Heart right ventricle (tissue), 16 donors: ENCODE measurements around the gene GPR85. TPM values are rescaled to one million over a fixed set of nuclear protein-coding genes. Genes with fewer than 3 reads are reported as not detected.

Experiments
- ATAC-seq, 8 donors: fragments of 200-7000 bp; cut with Tn5 transposase; one replicate each; pipeline ENCODE4 v1.9.1; 2020; ENCODE audit warnings: mild to moderate bottlenecking in 8 of 8, moderate library complexity in 8 of 8, moderate number of reproducible peaks in 1 of 8
- DNase-seq, 2 donors: peaks; one replicate each; pipeline ENCODE4 v3.0.0-alpha.2; 2020
- H3K27ac ChIP-seq, 10 donors: fragments of 200-600 bp; sonication (generic) in 2 of 10; one replicate each; pipeline versions ENCODE4 v1.5.0 to v1.8.0; 2020 to 2022; ENCODE audit warnings: mild to moderate bottlenecking in 3 of 10
- H3K27me3 ChIP-seq, 7 donors: fragments of 200-600 bp; one replicate each; pipeline ENCODE4 v1.8.0; 2021 to 2022; ENCODE audit warnings: mild to moderate bottlenecking in 2 of 7
- H3K36me3 ChIP-seq, 9 donors: fragments of 200-600 bp; sonication (generic) in 1 of 9; one replicate each; pipeline versions ENCODE4 v1.5.0 to v1.8.0; 2020 to 2022; ENCODE audit warnings: mild to moderate bottlenecking in 2 of 9
- H3K4me1 ChIP-seq, 9 donors: fragments of 200-600 bp; sonication (generic) in 1 of 9; one replicate each; pipeline versions ENCODE4 v1.5.0 to v1.8.0; 2020 to 2022; ENCODE audit warnings: mild to moderate bottlenecking in 4 of 9
- H3K4me3 ChIP-seq, 10 donors: fragments of 200-600 bp; sonication (generic) in 2 of 10; one replicate each; pipeline versions ENCODE4 v1.5.0 to v1.8.0; 2020 to 2022; ENCODE audit warnings: mild to moderate bottlenecking in 7 of 10, moderate library complexity in 2 of 10
- H3K9me3 ChIP-seq, 11 donors: fragments of 200-600 bp in 10 of 11; sonication (generic) in 2 of 11; one replicate each; pipeline versions ENCODE4 v1.5.0 to v1.8.0; 2013 to 2022; ENCODE audit warnings: mild to moderate bottlenecking in 2 of 11, control low read depth in 1 of 11, moderate library complexity in 1 of 11
- WGBS, 2 donors: extraction: QIAGEN DNeasy Blood & Tissue Kit; methylation state at CpG; one replicate each; pipeline ENCODE4 v1.1.7; 2013; ENCODE audit warnings: inconsistent platforms in 1 of 2; 5-methylcytosine and 5-hydroxymethylcytosine counted together
- intact Hi-C, 10 donors: fragments of 100-400 bp; cut with DNase I; formaldehyde crosslinking; loops; one replicate each; pipeline versions ENCODE4 v1.11.1 to v1.14.2; 2022
- polyA plus RNA-seq, 2 donors: library from polyadenylated mRNA; stranded (reverse); fragments of 200-250 nt; gene quantifications; one replicate each; pipeline ENCODE4 v1.2.3, GENCODE V29; 2013
- total RNA-seq, 10 donors: library from RNA; stranded (reverse); fragmentation: NEBNext Ultra II Directional in 3 of 10; extraction: Animal tissue kit (Norgen Biotek cat#: 25700) in 3 of 10; gene quantifications; one replicate each; pipeline versions ENCODE4 v1.2.1 to v1.2.4, GENCODE V29; 2021 to 2023
- TF ChIP-seq, protein P1 (sequence below), 9 donors: fragments of 200-600 bp; sonication (generic) in 2 of 9; IDR thresholded peaks; one replicate each; pipeline versions ENCODE4 v1.5.0 to v1.8.0; 2021 to 2022; ENCODE audit warnings: antibody characterized with exemption in 9 of 9, mild to moderate bottlenecking in 5 of 9, moderate library complexity in 1 of 9
- donor health status: Arrhythmogenic right ventricular cardiomyopathy.
- donor health status: ischemic (EF 13 %, LVEDD 7.1; RV severe dilation, severe dysfunction).
- donor health status: healthy with polysubstance abuse.
- donor health status: DM: no; HTN: yes; CAD: no.
- donor health status: DM: no; HTN: no; CAD: no.
- donor health status: ischemic (EF 25% LVEDD 6.9; RV normal size, moderate dysfunction).
- donor health status: ischemic (EF 25% LVEDD 5.7; RV mildly dilated, moderate dysfunction).
- donor health status: healthy.
- donor health status: DM: yes; HTN: yes; CAD: no.
- donor health status: Ischemic cardiomyopathy.
- donor health status: ischemic (EF 35%, LVEDD 5.7; RV mildly dilated, moderate dysfunction).
- donor health status: nonischemic (EF 11% LVEDD 7.7; RV severe dilation, severe dysfunction).
- donor health status: DM: yes; HTN: yes; CAD: no.
- donor health status: PGD.
- donor health status: ischemic (EF 29% LVEDD 5.4; RV normal size, mild dysfunction).
- donor health status: nonischemic (EF 23%, LVEDD 6.1; RV moderate dilation, normal function).

Gene GPR85
- total and polyA plus RNA-seq, 12 donors: 0.15 to 4.5 (median 0.94) TPM

DNA sequence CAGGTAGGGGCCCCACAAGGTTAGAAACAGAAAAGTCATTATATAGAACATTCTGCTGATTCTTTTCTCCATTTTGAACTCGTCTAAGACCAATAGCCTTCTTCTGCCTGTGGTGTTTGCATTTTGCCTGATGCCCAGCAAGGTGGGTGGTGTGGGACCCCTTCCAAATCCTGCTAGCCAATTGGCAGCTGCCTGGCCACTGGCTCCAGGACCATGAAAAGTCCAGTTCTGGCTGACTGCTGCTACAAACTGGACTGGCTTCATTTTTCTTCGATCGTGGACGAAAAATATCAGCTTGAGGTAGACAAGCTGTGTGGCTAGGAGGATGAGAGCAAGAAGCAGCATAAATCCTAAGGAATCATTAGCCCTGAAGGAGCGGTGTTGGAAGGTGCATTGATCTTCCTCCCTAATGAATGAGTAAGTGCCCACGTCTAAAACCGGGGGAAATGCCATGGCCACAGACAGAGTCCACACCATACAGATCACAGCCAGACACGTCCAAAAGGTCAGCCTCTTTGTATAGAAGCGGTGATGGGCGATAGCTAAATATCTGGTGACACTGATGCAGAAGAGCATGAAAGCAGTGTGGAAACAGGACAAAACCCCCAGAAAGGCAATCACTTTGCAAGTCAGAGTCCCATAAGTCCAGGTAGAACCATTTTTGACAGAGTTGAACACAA is 2.7 kb downstream of the GPR85 start:
- Histone ChIP-seq H3K27ac (no peak overlapping the region), H3K27me3 (peaks cover 0 to 39% (median 0%) of the 10 kb centered on the region in 7 donors), H3K36me3 (no peaks in the 10 kb centered on the region), H3K9me3 (no peaks in the 10 kb centered on the region), H3K4me1 (peaks cover 0 to 13% (median 0%) of the 10 kb centered on the region in 9 donors), H3K4me3 (no peak overlapping the region)
- TF ChIP-seq, protein P1, sequence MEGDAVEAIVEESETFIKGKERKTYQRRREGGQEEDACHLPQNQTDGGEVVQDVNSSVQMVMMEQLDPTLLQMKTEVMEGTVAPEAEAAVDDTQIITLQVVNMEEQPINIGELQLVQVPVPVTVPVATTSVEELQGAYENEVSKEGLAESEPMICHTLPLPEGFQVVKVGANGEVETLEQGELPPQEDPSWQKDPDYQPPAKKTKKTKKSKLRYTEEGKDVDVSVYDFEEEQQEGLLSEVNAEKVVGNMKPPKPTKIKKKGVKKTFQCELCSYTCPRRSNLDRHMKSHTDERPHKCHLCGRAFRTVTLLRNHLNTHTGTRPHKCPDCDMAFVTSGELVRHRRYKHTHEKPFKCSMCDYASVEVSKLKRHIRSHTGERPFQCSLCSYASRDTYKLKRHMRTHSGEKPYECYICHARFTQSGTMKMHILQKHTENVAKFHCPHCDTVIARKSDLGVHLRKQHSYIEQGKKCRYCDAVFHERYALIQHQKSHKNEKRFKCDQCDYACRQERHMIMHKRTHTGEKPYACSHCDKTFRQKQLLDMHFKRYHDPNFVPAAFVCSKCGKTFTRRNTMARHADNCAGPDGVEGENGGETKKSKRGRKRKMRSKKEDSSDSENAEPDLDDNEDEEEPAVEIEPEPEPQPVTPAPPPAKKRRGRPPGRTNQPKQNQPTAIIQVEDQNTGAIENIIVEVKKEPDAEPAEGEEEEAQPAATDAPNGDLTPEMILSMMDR (IDR thresholded peaks at IDR 0.05): no peak
- intact Hi-C loops: loop anchor here in 1 of 10 donors (2.0 kb wide), 1 partner anchor 13 kb away; no protein-coding TSS in a partner anchor
- WGBS, 2 donors: 86 to 91% methylated on average over 10 of the region's 10 CpGs
- ATAC-seq (no peak), DNase-seq (no peak)

DNA sequence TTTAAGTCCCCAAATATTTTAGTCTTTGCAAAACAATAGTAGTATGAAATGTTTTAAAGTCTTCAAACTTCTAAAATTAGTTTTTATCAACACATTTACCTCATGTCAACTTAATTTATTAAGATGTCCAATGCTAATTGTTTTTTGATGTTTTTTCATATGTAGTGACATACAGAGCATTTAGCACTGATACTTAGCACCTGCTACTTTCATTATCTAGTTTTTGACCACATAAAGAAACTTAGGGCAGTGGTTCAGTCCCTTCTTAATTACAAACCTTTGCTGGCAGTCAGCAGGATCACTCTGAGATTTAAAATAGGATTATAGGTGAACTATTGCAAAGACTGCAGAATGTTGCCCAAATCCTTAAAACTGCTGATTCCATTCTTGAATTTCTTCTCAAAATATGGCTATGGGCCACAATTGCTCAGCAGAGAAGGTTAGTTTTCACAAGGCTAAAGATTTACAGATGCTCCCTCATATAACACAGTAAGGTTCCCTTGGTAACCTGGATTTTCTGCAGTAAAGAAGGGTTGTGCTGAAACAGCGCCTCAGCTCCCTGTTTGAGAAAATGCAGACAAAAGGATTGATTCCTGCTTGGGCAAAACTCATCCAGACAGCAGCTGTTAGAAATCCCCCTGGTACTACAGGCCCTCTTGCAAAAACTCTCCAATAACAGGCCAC is 3.4 kb downstream of the GPR85 start:
- Histone ChIP-seq H3K36me3 (no peaks in the 10 kb centered on the region), H3K4me1 (peaks cover 0 to 13% (median 0%) of the 10 kb centered on the region in 9 donors), H3K4me3 (no peak overlapping the region), H3K9me3 (no peaks in the 10 kb centered on the region), H3K27ac (no peak overlapping the region), H3K27me3 (peaks cover 0 to 39% (median 0%) of the 10 kb centered on the region in 7 donors)
- 78 to 84% methylated on average over 1 of the region's 1 CpG for WGBS, 2 donors
- TF ChIP-seq, protein P1 (IDR thresholded peaks at IDR 0.05): no peak
- intact Hi-C loops: loop anchor here in 1 of 10 donors (2.0 kb wide), 1 partner anchor 14 kb away; no protein-coding TSS in a partner anchor
- DNase-seq: no peak
- no peak for ATAC-seq

DNA sequence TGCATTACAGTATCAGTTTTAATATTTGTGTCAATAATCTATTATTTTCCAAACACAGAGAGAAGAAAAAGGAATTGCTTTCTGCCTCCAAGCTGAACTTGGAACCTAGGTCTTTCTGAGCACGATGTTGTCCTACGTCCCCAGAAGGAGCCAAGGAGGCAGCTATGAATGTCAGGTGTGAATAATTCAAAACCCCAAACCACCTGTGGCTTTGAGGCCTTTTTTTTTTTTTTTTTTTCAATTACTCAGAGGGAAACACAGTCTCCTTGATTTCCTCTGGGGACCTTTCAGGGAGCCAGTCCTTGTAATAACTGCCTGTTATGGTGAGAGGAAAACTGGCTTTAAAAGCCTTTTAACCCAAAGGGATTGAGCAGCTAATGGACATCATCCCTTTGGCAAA is 8.3 kb downstream of the GPR85 start:
- intact Hi-C loops: no loop called here
- DNase-seq: no peak
- Histone ChIP-seq H3K9me3 (no peaks in the 10 kb centered on the region), H3K27me3 (no peaks in the 10 kb centered on the region), H3K27ac (no peak overlapping the region), H3K4me3 (no peak overlapping the region), H3K36me3 (no peaks in the 10 kb centered on the region), H3K4me1 (no peaks in the 10 kb centered on the region)
- no peak for ATAC-seq
- TF ChIP-seq, protein P1 (IDR thresholded peaks at IDR 0.05): no peak
- WGBS, 2 donors: 63 to 70% methylated on average over 2 of the region's 2 CpGs

DNA sequence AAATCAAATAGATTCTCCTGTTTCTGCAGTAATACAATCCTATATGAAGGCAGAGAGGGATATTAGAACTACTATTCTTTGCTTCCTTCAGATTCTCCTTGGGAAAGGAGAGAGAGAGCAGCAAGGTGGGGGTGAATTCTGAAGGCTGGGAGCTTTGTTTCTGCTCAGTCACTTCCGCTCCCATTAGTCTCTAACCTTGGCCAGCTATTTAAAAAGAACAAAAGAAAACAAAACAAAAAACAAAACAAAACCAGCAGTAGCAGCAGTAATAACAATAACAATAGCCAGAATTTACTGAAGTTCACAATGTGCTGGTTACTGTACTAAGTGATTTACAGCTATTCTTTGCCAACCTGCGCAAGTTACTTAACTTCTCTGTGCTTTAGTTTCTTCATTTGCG is 9.9 kb downstream of the GPR85 start:
- intact Hi-C loops: no loop called here
- ATAC-seq (peak in 1 of 8 donors; percentile 30), DNase-seq (no peak)
- WGBS, 2 donors: 76 to 81% methylated on average over 3 of the region's 3 CpGs
- TF ChIP-seq, protein P1 (IDR thresholded peaks at IDR 0.05): no peak
- Histone ChIP-seq H3K4me3 (no peak overlapping the region), H3K27ac (no peak overlapping the region), H3K27me3 (no peaks in the 10 kb centered on the region), H3K9me3 (no peaks in the 10 kb centered on the region), H3K36me3 (no peaks in the 10 kb centered on the region), H3K4me1 (no peaks in the 10 kb centered on the region)
